Activated naive CD4-positive, alpha-beta T cell treated with anti-CD3 and anti-CD28 coated beads, Interleukin-2, amount 50 U/mL, for 24 hours (primary cell): Measurements from ENCODE around the gene RNF182.

Experiments
- H3K27ac Mint-ChIP-seq: one replicate; pipeline ENCODE4 v1.8.0; 2021; ENCODE audit warnings: mild to moderate bottlenecking, mixed read lengths
- H3K27me3 Mint-ChIP-seq: one replicate; pipeline ENCODE4 v1.8.0; 2021; ENCODE audit warnings: mixed read lengths
- H3K36me3 Mint-ChIP-seq: one replicate; pipeline ENCODE4 v1.8.0; 2021; ENCODE audit warnings: mixed read lengths
- H3K4me1 Mint-ChIP-seq: one replicate; pipeline ENCODE4 v1.8.0; 2021; ENCODE audit warnings: mixed read lengths
- H3K4me3 Mint-ChIP-seq: one replicate; pipeline ENCODE4 v1.8.0; 2021; ENCODE audit warnings: mild to moderate bottlenecking, mixed read lengths
- H3K9me3 Mint-ChIP-seq: one replicate; pipeline ENCODE4 v1.8.0; 2021; ENCODE audit warnings: mixed read lengths

The RNF182 gene

DNA sequence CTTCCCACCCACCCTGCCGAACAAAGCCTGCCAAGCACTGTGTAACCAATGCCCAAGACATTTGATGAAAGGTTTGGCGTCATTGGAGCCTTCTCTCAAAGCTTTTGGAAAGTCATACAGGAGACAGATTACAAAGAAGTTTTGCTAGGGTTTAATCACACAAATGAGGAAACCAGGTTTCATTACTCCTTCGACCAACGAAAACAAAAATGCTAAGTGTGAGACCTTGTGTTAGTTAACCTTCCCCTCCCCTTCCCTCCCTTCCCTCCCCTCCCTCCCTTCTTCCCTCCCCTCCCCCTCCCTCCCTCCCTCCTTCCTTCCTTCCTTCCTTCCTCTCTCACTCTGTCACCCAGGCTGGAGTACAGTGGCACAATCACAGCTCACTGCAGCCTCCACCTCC, 96.7 kb downstream of the RNF182 start:
- no peaks in the 10 kb centered on the region for H3K9me3 Mint-ChIP-seq

DNA sequence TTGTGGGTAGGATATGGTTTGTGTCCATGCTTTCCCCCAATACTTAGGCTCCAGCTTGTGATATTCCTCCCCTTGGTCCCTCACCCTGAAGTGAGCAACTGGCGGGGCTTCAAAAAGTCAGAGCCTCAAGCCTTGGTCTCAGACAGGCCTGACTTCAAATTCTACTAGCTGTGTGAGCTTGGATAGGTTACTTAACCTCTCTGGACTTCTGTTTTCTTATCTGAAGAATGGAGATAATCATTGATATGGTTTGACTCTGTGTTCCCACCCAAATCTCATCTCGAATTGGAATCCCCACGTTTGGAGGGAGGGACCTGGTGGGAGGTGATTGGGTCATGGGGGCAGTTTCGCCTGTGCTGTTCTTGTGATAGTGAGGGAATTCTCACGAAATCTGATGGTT, 97.9 kb downstream of the RNF182 start:
- Mint-ChIP-seq H3K9me3 (no peaks in the 10 kb centered on the region), H3K36me3 (no peaks in the 10 kb centered on the region), H3K27ac (no peak overlapping the region), H3K4me1 (no peaks in the 10 kb centered on the region), H3K27me3 (peaks cover 2% of the 10 kb centered on the region), H3K4me3 (no peak overlapping the region)

More for the DNA sequence above, 96.7 kb downstream of the RNF182 start:
- Mint-ChIP-seq H3K4me1 (no peaks in the 10 kb centered on the region), H3K36me3 (no peaks in the 10 kb centered on the region), H3K4me3 (no peak overlapping the region), H3K27me3 (no peaks in the 10 kb centered on the region), H3K27ac (no peak overlapping the region)

DNA sequence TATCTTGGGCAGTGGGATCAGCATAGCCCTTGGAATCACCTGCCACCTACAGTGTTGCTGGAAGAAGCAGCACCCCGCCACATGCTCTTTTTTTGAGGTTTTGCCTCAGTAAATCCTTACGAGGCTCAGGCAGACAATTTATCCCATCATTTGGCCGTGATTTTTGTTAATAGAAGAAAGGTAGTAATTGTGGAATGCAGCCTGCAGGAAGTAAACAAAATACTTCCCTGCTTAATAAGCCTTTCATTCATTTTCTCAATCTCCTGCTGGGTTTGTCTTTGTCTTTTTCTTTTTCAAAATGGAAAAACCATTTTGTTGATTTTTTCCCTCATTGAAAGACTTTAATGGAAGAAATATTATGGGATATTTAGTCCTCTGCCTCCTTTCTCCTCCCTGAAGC, 99.1 kb downstream of the RNF182 start:
- no peaks in the 10 kb centered on the region for H3K4me1 Mint-ChIP-seq
- peaks cover 4% of the 10 kb centered on the region for H3K27me3 Mint-ChIP-seq
- no peaks in the 10 kb centered on the region for H3K9me3 Mint-ChIP-seq
- no peak overlapping the region for H3K27ac Mint-ChIP-seq
- H3K36me3 Mint-ChIP-seq = no peaks in the 10 kb centered on the region
- no peak overlapping the region for H3K4me3 Mint-ChIP-seq

DNA sequence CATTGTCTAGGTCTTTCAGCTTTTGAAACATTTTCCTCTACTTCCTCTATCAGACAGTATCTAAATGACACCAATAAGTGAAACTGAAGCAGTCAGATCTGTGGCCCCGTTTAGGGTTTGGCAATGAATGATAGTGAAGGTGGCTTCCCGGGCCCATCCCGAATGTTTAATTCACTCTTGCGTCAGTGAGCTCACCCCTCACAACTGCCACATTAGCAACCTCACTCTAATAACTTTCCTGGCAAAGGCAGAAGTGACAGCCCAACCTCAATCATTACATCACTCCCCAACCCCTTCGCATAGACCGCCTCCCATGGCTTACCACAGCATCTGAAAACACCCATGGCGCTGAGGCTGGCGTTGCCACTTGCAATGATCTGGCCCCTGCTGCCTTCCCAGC, 100.4 kb downstream of the RNF182 start:
- Mint-ChIP-seq H3K9me3 (no peaks in the 10 kb centered on the region), H3K27me3 (peaks cover 6% of the 10 kb centered on the region), H3K27ac (no peak overlapping the region), H3K4me1 (no peaks in the 10 kb centered on the region), H3K36me3 (no peaks in the 10 kb centered on the region), H3K4me3 (no peak overlapping the region)

DNA sequence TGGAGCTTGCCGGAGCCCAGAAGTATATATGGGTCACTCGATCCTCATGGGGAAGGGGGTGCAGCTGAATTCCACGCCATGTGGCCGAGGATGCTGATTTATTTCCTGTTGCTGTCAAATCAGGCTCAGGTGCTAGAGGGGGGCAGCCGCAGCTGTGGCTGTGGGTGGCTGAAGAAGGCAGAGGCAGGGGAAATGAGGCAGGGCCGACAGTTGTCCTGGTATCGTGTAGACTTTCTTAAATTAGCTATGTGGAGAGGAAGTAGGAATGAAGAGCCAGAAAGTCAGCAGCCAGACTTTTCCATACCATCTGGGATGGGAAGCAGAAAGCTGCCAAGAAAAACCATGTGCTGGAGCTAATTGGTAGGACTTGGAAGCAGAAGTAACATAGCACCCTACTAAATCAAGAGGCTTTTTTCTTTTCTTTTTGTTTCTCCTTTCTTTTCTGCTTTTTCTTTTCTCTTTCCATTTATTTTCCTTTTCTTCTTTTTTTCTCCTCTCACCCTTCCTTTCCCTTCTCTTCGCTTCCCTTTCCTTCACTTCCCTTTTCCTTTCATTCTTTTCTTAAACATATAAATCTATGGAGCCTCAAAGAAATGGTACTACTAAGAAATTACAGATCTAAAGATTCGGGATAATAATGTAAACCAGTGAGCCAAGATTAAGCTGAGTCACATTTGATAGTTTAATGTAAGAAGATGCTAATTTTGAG, 102.2 kb downstream of the RNF182 start:
- Mint-ChIP-seq H3K27ac (no peak overlapping the region), H3K36me3 (no peaks in the 10 kb centered on the region), H3K9me3 (no peaks in the 10 kb centered on the region), H3K4me1 (no peaks in the 10 kb centered on the region), H3K4me3 (no peak overlapping the region), H3K27me3 (peaks cover 6% of the 10 kb centered on the region)

DNA sequence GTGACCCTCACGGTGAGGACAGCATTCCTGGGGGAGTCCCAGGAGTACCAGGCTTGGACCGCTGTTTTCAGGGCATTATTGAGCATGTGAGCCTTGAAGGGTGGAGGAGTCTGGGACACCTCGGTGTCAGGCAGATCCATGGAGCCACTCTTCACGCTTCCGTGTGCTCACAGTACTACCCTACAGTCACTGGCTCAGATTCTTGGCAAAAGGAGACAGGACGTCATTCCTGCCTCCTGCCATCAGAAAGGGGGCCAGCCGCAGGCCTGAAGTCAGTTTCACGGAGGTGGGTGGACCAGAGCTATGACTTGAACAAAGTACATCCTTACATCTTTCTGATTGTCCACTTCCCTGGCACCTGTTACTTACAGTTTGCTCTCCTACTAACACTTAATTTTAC, 103.9 kb downstream of the RNF182 start:
- Mint-ChIP-seq H3K27me3 (peaks cover 6% of the 10 kb centered on the region), H3K4me3 (no peak overlapping the region), H3K36me3 (no peaks in the 10 kb centered on the region), H3K4me1 (no peaks in the 10 kb centered on the region), H3K27ac (no peak overlapping the region), H3K9me3 (no peaks in the 10 kb centered on the region)

DNA sequence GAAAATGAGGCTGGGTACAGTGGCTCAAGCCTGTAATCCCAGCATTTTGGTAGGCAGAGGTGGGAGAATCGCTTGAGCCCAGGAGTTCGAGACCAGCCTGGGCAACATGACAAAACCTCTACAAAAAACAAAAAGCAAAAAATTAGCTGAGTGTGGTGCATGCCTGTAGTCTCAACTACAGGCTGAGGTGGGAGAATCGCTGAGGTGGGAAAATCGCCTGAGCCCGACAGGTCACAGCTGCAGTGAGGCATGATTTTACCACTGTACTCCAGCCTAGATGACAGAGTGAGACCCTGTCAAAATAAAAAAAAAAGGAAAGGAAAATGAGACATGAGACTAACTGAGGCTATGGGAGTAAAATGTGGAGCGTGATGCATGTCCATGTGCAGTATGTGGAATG, 104.9 kb downstream of the RNF182 start:
- Mint-ChIP-seq H3K27me3 (peaks cover 11% of the 10 kb centered on the region), H3K4me1 (no peaks in the 10 kb centered on the region), H3K4me3 (no peak overlapping the region), H3K27ac (no peak overlapping the region), H3K36me3 (no peaks in the 10 kb centered on the region), H3K9me3 (no peaks in the 10 kb centered on the region)
